Glutamatergic neuron (in vitro differentiated cells): ENCODE results near the gene DDI2. TPM values are rescaled to one million over a fixed set of nuclear protein-coding genes. Genes with fewer than 3 reads are reported as not detected.

Experiments
- DNase-seq: peaks from one replicate; pipeline ENCODE4 v3.0.0; 2022
- H3K27ac Mint-ChIP-seq: one replicate; pipeline ENCODE4 v1.8.0; 2020; ENCODE audit warnings: mild to moderate bottlenecking, mixed read lengths, inconsistent platforms; ENCODE audit not compliant: unreplicated experiment
- H3K27me3 Mint-ChIP-seq: one replicate; pipeline ENCODE4 v1.8.0; 2020; ENCODE audit warnings: mild to moderate bottlenecking, moderate library complexity, mixed read lengths, inconsistent platforms; ENCODE audit not compliant: unreplicated experiment
- H3K36me3 Mint-ChIP-seq: one replicate; pipeline ENCODE4 v1.8.0; 2020; ENCODE audit warnings: mild to moderate bottlenecking, mixed read lengths, inconsistent platforms; ENCODE audit not compliant: unreplicated experiment
- H3K4me1 Mint-ChIP-seq: one replicate; pipeline ENCODE4 v1.8.0; 2020; ENCODE audit warnings: mild to moderate bottlenecking, low read depth, mixed read lengths, inconsistent platforms; ENCODE audit not compliant: unreplicated experiment
- H3K4me3 Mint-ChIP-seq: one replicate; pipeline ENCODE4 v1.8.0; 2020; ENCODE audit warnings: mild to moderate bottlenecking, mixed read lengths, inconsistent platforms; ENCODE audit not compliant: unreplicated experiment
- H3K9me3 Mint-ChIP-seq: one replicate; pipeline ENCODE4 v1.8.0; 2020; ENCODE audit warnings: mild to moderate bottlenecking, moderate library complexity, mixed read lengths, inconsistent platforms; ENCODE audit not compliant: unreplicated experiment
- total RNA-seq: library from RNA; stranded (reverse); fragmentation: NEBNext Ultra II Directional; extraction: Animal tissue kit (Norgen Biotek cat#: 25700); gene quantifications from one replicate; pipeline ENCODE4 v1.2.1, GENCODE V29; 2021; ENCODE audit not compliant: unreplicated experiment
- TF ChIP-seq, protein P1 (sequence below): fragments of 200-600 bp; sonication (generic); IDR thresholded peaks from one replicate; pipeline ENCODE4 v1.5.0; 2021; ENCODE audit not compliant: partially characterized antibody, unreplicated experiment

The DDI2 gene
- total RNA-seq, 1 donor from 2014 or later = 29.6 TPM

DNA sequence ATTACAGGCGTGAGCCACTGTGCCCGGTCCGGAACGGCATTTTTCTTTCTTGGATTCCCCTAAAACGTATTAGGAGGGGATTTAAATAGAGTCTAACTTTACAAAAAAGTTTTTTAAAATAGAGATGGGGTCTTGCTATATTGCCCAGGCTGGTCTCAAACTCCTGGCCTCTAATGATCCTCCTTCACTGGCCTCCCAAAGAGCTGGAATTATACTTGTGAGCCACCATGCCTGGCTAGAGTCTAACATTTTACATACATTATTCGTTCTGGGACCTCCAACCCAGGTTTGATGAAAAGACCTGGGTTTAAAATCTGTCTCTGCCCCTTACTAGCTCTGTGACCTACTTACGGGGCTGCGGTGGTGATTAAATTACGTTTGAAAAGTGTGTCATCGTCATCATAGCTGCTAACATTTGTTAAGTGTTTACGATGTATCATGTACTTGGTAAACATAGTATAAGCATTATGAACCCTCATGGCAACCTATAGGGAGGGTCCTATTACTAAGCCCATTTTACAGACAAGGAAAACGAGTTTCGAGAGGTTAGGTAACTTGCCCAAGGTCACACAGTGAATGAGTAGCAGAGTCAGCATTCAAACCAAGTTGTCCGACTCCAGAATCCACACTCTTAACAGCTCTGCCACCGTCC lies 91.4 kb downstream of the DDI2 start:
- H3K27ac Mint-ChIP-seq = no peak overlapping the region
- no peak for DNase-seq
- TF ChIP-seq, protein P1, sequence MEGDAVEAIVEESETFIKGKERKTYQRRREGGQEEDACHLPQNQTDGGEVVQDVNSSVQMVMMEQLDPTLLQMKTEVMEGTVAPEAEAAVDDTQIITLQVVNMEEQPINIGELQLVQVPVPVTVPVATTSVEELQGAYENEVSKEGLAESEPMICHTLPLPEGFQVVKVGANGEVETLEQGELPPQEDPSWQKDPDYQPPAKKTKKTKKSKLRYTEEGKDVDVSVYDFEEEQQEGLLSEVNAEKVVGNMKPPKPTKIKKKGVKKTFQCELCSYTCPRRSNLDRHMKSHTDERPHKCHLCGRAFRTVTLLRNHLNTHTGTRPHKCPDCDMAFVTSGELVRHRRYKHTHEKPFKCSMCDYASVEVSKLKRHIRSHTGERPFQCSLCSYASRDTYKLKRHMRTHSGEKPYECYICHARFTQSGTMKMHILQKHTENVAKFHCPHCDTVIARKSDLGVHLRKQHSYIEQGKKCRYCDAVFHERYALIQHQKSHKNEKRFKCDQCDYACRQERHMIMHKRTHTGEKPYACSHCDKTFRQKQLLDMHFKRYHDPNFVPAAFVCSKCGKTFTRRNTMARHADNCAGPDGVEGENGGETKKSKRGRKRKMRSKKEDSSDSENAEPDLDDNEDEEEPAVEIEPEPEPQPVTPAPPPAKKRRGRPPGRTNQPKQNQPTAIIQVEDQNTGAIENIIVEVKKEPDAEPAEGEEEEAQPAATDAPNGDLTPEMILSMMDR = no peak
- peaks cover 14% of the 10 kb centered on the region for H3K4me1 Mint-ChIP-seq
- H3K9me3 Mint-ChIP-seq = peaks cover 6% of the 10 kb centered on the region
- no peak overlapping the region for H3K4me3 Mint-ChIP-seq
- no peaks in the 10 kb centered on the region for H3K36me3 Mint-ChIP-seq
- peaks cover 3% of the 10 kb centered on the region for H3K27me3 Mint-ChIP-seq

DNA sequence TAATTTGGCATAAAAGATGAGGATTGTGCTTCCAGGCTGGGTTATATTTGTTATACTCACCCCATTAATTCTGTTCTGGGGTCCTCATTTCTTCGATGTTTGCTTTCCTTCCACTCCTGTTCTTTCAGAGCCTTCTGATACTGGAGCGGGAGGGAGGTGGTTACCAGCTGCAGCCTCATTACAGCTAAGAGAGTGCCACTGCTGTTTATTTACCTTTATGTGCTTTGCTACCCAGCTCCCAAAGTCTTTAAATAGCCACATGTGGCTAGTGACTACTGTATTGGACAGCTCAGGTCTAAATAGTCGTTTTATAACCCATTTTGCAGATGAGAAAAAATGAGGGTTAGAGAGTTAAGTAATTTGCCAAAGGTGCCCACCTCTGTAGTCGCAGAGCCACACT lies 92.0 kb downstream of the DDI2 start:
- DNase-seq = no peak
- H3K4me1 Mint-ChIP-seq = peaks cover 9% of the 10 kb centered on the region
- peaks cover 5% of the 10 kb centered on the region for H3K27me3 Mint-ChIP-seq
- H3K27ac Mint-ChIP-seq = no peak overlapping the region
- H3K9me3 Mint-ChIP-seq = peaks cover 4% of the 10 kb centered on the region
- no peak overlapping the region for H3K4me3 Mint-ChIP-seq
- TF ChIP-seq, protein P1 = no peak
- no peaks in the 10 kb centered on the region for H3K36me3 Mint-ChIP-seq

DNA sequence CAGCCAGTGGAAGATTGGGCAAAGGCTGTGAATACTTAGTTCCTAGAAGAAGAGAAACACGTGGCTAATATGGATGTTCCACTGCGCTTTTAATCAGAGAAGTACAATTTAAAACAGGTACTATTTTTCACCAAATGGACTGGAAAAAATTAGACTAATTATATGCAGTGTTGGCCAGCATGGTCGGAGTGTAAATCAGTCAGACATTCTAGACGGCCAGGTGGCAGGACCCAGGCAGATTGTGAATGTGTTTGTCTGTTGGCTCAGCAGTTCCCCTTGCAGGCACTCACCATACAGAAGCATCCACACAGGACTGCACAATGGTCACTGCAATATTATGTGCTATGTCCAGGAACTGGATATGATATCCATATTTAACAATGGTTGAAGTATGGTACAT lies 94.9 kb downstream of the DDI2 start:
- H3K9me3 Mint-ChIP-seq = peaks cover 4% of the 10 kb centered on the region
- peak overlapping the region; percentile 57 for H3K27ac Mint-ChIP-seq
- no peak for DNase-seq
- no peaks in the 10 kb centered on the region for H3K36me3 Mint-ChIP-seq
- TF ChIP-seq, protein P1 = no peak
- peaks cover 10% of the 10 kb centered on the region for H3K27me3 Mint-ChIP-seq
- peaks cover 9% of the 10 kb centered on the region for H3K4me1 Mint-ChIP-seq
- H3K4me3 Mint-ChIP-seq = no peak overlapping the region

DNA sequence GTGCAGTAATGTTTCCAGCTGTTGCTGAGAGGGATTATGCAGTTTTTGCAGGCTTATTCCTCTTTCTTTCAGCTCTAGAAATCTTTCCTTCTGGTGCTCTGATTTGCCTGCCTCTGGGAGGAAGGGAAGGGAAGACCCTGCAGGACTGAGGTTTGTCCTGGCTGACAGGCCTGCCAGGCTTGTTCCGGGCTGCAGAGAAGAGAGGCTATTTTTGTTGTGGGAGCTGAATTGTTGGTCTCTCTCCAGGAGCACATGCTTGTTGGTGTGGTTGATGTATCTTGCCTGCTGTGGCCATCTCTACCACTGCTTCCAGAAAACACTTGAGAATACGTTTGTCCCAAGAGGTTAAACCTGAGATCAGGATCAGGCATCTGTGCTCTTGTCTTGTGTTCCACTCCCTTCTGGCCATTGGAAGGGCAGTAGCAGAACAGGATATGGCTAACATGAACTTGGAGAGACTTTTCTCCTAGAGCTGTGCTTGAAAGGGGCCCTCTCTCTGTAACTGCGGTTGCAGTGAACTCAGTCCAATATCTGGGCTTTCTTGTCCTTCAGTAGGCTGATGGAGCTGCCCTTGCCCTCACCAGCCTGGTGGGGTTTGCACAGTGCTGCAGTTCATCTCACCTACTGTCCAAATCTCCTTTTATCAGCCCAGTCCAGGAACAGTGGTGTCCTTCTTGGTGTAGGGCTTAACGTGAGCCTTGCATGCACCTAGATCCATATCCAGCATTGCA lies 97.3 kb downstream of the DDI2 start:
- DNase-seq = no peak
- TF ChIP-seq, protein P1 = no peak
- peak overlapping the region; percentile 55 for H3K4me3 Mint-ChIP-seq
- peaks cover 10% of the 10 kb centered on the region for H3K27me3 Mint-ChIP-seq
- no peaks in the 10 kb centered on the region for H3K36me3 Mint-ChIP-seq
- peaks cover 4% of the 10 kb centered on the region for H3K9me3 Mint-ChIP-seq
- peaks cover 9% of the 10 kb centered on the region for H3K4me1 Mint-ChIP-seq
- peak overlapping the region; percentile 84 for H3K27ac Mint-ChIP-seq
